HG03095 (cell line): ENCODE measurements around the gene IL1RAP.

Experiments
- ATAC-seq: cut with Tn5 transposase; IDR thresholded peaks from one replicate; pipeline ENCODE4 v1.9.1; 2021; ENCODE audit warnings: moderate library complexity; ENCODE audit not compliant: unreplicated experiment

The IL1RAP gene

DNA sequence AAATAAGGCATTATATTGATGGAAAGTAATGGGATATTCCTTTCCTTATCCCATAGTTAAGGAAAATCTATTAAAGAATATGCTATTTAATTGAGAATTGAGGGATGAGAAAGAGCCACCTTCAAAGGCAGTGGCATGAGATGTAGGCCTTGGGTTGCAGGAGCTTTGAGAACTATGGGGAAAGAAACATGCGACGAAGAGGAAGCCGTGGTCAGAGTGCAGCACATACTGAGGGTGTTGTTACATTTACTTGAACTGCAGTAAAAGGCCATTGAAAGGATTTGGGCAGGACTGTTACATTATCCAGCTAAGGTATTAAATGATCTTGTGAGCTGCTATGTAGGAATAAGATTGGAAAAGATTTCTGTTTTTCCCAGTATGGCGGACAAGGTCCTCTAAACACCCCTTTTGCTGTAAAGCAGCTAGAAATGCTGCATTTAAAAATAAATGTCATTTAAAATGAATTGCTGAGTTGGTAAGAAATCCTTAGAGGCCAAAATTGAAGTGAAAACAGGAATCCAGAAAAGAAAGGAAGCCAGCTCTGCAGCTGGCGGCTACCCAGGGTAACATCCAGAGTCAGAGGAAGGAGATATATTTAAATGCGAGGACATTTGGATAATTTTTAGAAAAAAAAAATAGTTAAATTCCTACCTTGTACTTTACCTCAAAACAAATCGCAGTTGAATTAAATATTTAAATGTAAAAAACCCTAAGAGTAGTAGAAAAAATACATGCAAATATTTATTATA lies 61.7 kb downstream of the IL1RAP start:
- ATAC-seq, result no peak

DNA sequence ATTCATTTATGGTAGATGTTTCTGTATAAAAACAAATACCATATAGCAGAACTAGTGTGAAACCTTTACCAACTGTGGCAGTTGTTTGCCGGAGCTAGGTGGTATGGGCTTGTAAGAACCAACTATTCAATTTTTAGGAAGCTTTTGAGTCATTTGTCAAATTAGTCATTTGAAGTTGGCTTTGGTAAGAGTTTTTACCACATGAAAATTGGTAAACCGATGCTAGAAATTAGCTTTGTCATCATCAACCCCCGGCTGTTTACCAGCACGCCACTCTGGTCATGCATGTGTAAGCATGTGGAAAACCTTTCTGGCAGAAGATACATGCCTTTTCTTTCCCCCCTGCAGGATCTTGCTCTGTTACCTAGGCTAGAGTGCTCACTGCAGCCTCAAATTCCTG lies 63.3 kb downstream of the IL1RAP start:
- no peak for ATAC-seq

DNA sequence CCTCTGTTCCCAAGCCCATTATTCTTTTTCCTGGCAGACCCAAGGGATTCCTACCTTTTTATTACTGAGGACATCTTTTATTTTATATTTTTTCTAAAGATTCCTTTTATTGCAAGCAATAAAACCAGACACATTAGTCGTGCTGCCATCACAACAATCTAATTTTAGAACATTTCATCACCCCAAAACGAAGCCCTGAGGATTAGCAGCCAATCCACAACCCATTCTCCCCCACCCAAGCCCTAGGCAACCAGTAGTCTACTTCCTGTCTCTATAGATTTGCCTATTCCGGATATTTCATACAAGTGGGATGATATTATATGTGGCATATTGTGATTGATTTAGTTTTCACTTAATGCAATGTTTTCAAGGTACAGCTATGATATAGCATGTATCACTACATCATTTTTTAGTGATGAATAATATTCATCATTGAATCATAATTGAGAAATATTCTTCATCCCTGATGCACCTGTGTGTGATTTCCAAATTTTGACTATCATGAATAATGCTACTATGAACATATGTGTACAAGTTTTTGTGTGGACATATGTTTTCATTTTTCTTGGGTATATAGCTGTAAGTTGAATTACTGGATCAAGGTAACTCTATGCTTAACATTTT lies 65.7 kb downstream of the IL1RAP start:
- no peak for ATAC-seq

DNA sequence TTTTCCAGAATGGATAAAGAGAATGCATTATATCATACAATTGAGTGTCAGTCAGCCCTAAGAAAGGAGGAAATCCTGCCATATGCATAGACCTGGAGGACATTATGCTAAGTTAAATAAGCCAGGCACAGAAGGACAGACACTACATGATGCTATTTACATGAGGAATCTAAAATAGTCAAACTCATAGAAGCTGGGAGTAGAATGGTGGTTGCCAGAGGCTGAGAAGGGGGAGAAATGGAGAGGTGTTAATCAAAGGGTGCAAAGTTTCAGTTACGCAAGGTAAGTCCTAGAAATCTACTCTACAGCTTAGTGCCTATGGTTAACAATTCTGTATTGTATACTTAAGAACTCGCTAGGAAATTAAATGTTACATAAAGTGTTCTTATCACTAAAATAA lies 66.5 kb downstream of the IL1RAP start:
- no peak for ATAC-seq

DNA sequence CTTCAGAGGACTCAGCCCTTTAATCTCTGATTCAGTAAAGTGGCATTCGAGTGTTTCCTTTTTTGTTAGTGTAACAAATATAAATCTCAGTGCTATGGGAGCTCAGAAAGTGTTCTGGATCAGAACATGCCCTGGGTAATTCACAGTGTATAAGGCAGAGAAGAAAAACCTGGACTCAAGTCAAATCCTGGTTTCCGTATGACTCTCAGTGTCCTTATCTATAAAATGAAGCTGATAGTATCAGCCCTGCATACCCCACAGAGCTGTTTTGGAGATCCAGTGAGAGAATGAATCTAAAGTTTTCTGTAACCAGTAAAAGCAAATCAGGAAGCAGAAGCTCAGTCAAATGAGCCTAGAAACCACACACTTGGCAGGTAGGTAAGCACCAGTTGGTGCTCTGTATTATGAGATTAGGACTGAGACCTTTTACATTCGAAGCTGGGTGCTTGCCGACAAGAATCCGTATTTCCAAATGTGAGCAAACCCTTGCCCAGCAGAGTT lies 67.2 kb downstream of the IL1RAP start:
- ATAC-seq, result no peak

DNA sequence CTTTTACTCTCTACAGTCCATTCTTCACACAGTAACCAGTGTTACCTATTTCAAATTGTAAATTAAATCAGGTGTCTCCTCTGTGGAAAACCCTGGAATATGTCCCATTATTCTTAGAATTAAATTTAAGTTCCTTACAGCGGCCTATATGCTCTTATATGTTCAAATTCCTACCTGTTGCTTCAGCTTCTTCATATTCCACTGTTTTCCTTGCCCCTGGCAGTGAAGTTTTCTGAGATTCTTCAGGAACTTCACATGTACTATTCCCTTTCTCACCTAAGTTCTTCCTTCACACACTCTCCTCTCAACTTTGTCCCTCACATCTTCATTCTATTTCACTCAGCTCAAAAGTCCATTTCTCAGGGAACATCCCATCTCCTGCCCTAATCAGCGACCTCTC lies 68.8 kb downstream of the IL1RAP start:
- ATAC-seq, result no peak

DNA sequence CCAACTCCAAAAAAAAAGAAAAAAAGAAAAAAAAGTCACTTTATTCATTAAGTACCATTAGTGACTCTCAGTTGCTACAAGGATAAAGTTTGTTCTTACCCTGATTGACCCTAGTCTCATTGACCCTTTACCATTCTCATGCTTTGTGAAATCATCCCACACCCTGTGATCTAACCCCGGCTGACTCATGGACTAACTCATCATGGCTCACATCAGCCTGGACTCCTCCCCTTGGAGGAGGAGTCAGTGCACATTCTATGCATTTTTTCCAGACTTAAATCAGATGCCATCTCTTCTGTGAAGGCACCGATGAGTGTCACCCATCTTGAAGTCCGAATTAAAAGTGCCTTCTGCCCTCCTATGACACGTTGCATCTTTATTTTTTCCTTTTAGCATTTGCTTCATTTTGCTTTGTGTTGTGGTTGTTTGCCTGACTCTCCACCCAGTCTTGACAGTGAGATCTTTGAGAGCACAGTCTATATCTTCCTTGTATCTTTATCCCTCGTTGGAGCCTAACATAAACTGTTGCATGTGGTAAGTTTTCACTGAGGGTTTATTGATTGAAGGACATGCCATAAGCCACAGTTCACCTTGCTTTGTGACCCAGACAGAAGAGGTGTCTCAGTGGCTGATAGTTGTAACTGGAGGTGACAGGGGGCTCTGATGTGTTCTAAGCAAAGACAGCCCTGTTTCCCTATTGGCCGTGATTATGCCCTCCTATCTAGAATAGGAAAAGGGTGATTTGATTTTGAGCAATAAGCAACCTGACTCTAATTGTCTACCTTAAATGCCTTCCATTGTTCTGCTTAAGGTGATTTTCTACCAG lies 72.1 kb downstream of the IL1RAP start:
- no peak for ATAC-seq

DNA sequence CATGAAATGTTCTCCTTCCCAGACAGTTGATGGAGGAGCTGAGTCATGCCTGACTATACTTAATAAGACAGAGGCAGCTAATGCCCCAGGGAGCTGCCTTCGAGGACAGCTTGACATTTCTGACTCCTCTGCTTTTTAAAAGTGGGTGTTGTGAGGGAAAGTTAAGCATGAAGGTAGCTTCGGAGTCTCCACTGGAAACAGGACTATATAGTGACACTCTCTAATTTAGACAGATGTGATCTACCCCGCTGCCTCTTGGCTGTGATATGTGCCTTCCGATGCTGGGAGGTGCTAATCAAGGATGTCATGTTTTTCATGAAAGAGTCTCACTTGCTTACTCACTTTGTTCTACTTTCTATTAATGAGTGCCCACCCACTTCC lies 72.7 kb downstream of the IL1RAP start:
- peak; percentile 51 for ATAC-seq

DNA sequence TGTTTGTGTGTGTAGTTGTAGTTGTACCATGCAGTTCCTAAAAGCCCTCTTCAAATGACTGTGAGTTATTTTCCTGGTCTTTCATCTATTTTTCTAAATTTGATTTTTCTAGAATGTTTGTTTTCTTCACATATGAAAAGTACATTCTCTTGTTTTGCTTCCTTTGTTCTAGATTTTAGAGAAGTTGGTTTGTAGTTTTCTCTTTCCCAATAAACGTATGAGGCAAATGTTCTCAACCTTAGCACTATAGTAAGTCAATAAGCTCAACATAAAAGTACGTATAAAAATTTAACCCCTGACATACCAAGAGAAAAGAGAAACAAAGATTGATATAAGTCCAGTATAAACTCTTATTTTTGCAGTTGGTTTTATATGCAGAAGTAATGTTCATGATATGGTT lies 74.7 kb downstream of the IL1RAP start:
- no peak for ATAC-seq

DNA sequence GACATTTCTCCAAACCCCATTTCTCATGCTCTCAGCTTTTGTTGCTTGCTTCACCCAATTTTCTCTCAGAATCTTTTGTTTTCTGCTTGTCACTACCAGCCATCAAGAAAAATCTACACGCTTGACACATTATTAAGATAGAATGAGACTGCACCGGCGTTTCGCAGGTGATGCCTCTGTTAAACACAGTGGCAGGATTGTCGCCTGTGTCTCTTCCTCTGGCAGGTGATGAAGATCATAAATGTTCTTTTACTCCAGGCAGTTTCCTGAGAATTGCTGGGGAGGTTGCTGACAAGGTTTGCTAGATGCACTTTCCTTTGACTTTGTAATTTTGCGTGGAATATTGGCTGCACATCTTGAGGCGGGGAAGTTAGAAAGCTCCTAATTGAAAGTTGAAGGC lies 75.4 kb downstream of the IL1RAP start:
- ATAC-seq, result no peak

DNA sequence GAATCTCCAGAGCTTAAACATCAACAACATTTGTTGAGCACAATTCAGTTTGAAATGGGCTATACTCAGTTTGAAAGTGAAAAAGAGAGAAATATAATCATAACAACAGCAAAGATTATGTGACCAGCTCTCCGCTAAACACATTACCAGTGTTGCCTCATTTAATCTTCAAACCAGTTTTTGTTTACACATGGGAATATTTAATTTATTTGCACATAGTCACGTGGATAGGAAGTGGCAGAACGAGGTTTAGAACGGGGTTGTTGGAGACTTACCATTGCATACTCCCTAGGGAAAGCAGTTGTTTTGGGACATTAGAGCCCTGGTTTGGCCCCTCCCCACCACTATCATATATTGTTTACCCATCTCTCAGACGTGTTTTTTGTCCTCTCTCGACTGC lies 77.2 kb downstream of the IL1RAP start:
- no peak for ATAC-seq

DNA sequence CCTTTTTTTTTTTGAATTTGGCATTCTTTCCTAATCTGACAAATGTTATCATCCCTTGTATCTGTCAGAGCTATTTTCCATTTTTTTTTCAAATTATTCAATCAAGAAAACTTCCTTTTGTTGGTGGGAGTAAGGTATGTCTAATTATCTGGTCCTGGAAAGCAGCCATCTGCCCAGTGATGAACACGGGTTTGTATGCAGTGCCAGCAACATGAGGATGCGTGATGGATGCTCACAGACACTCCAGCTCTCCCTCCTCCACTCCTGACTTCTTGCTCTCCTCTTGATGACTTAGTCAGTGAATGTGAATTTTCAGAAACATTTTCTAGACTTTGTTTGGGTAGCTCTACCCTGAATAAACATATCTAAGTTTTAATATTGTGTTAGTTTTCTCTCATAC lies 79.2 kb downstream of the IL1RAP start:
- ATAC-seq, result no peak

DNA sequence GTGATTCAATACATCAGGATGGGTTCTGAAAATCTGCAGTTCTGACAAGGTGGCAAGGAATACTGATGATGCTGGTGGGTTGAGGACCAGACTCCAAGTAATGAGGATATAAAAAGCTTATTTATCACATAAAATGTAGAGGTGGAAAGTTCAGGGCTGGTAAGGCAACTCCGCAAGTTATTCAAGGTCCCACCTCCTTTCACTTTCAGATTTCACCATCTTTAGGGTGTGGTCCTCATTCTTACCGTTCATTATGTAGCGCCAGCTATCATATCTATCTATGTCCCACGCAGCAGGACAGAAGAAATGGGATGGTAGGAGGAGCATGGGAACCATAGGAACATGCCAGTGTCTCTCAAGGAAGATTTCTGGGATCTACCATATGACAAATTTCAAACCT lies 80.3 kb downstream of the IL1RAP start:
- ATAC-seq, result no peak

DNA sequence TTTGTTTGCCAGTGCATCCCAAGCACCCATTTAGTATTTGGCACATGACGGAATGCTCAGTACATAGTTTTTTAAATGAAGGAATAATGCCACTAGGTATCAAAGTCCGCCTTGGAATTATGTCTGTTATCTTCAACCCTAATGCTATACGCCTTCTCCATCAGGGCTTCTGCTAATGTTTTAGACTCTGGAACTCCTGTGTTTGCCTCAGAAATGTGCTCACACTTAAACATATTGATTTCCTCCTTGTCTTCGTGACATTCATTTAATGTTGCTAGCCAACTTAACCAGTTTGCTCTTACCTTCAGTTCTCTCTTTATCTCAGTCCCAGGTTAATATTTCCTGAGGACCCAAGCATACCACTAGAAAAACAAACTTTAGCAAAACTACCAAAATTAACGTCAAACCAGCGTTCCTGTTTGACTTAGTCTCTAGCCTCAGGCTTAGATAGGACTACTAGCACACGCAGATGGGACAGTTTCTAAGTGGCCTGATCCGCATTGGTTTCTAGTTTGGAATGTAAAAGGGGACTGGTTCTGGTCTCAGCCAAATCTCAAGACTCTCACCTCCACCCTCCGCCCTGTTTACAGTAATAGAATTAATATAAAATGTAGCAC lies 81.4 kb downstream of the IL1RAP start:
- ATAC-seq, result no peak

DNA sequence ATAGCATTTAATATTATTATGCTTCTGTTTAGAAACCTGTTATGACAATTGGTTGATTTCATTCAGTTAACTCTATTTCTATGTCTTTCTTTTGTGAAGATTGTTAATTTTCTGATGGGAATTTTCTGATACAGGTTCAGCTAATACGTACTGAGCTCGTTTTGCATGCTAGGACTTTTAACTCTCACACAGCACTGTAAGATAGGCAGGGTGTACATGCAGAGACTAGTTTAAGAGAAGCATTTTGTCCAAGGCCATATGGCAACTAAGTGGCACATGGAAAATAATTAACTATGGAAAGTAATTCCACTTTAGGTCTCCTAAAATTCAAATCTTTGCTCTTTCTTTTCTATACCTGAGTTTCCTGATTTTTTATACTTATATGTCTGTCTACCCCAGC lies 81.9 kb downstream of the IL1RAP start:
- ATAC-seq, result no peak

DNA sequence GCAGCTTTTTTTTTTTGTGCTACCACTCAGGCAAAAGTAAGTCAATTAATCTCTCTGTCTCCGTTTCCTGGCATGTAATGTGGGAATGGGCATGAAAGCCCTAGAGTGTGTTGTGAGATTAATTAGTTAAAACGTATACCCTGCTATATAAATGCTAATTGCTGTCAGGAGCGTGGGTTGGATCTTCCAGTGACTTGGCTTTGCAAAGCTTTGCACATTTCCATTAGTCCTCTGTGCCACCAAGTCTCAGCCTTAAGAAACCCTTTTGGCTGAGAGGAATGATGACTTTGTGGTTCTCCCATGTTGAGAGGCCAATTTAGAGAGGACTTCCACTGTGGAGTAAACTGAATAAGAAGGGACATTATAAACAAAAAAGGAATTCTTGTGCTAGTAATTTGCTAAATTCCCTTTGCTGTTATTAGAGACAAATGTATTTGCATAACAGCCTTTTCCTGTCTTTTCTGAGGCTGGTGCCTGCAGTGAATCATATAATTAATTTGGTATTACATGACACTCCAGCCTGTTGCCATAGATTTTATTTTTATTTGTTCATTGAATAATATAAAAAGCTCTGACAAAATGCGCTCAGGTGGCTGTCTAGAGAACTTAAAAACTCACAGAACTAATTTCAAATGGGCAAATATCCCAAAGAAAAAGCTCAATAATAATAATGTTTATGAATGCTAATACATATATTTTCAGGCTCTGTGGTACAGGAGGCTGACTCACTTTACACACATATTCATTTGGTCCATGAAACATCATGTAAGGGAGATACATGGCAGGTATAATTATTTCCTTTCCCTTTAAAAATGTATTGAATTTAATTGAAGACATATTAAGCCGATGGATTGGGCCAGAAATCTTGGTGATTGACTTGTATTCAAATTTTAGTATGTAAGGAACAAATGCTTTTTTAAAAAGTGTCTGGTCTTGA lies 82.7 kb downstream of the IL1RAP start:
- no peak for ATAC-seq

DNA sequence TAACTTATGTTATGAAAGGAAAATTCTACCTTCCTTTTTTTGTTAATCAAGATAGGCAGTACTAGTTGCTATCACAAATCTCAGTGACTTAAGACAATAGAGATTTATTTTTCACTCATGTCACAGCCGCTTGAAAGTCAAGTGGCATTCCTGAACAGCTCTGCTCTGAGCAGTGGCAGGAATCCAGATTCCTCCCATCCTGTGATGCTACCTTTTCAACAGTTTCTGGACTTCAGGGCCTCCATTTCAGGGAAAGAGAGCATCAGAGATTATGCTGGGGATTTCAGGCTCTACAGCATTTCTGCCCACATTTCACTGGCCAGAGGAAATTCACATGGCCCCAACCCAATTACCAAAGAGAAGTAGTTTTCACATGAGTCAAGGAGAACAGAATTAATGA lies 83.4 kb downstream of the IL1RAP start:
- no peak for ATAC-seq

DNA sequence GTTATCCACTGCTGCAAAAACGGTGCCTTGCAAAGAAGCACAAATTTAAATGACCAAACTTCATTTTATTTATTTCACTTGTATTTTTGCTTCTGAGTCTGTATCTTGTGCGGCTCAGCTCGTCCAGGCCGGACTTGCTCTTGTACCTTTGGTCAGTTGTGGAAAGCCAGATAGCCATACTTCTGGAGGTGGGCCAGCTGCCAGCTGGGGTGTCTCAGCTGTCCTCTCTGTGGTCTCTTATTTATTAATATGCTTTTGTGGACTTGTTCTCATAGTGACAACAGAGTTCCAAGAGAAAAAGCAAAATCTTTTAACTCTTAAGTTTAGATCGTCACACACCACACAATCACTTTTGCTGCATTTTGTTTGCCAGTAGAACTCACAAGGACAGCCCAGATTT lies 87.7 kb downstream of the IL1RAP start:
- ATAC-seq, result no peak

DNA sequence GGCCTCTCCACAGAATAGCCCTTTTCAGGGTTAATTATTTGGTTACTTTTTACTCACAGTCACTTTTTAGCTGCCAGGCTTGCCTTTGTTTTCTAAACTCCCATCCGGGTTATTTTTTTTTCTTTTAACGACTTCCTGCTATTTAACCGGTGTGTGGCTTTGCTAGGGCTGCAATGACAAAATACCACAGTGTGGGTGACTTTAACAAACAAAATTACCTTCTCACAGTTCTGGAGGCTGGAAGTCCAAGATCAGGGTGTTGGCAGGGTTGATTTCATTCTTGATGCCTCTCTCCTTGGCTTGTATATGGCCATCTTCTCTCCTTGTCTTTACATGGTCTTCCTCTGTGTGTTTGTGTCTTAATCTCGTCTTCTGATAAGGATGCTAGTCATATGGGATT lies 91.5 kb downstream of the IL1RAP start:
- ATAC-seq, result no peak

DNA sequence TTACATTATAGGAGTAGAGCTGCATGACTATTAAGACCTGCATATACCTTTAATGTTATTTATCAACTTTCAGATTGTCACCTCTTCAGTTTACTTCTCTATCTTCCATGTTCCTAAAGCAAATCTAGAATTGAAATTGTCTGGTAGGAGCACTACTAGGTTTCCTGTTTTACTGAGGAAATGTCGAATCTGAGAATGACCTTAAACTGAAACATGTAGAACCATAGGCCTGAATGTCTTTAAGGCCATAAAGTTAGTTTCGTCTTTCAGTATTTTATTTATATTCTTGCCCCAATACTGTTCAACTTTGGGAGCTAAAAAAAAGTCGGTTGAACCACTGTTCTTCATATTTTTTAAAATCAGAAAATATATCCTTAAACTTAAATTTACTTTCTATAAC lies 92.7 kb downstream of the IL1RAP start:
- ATAC-seq, result no peak
